Uterus (tissue), 4 donors: ENCODE results near the gene DENND6A. TPM values are rescaled to one million over a fixed set of nuclear protein-coding genes. Genes with fewer than 3 reads are reported as not detected.

Experiments used
- DNase-seq, 2 donors: peaks; one replicate each; pipeline ENCODE4 v3.0.0-alpha.2; 2019 to 2020
- H3K27ac ChIP-seq, 2 donors: fragments of 200-600 bp; sonication (generic); 1 replicate in 1 of 2; 2 replicates in 1 of 2; pipeline ENCODE4 v1.5.1; 2016 to 2018
- H3K27me3 ChIP-seq, 2 donors: fragments of 200-600 bp; sonication (generic); one replicate each; pipeline ENCODE4 v1.5.1; 2018 to 2019; ENCODE audit warnings: control low read depth in 1 of 2
- H3K36me3 ChIP-seq, 2 donors: fragments of 200-600 bp; sonication (generic); one replicate each; pipeline ENCODE4 v1.5.1; 2019; ENCODE audit warnings: control low read depth in 1 of 2
- H3K4me1 ChIP-seq, 2 donors: fragments of 200-600 bp; sonication (generic); one replicate each; pipeline ENCODE4 v1.5.1; 2018 to 2019; ENCODE audit warnings: control low read depth in 1 of 2
- H3K4me3 ChIP-seq, 2 donors: fragments of 200-600 bp; sonication (generic); 1 replicate in 1 of 2; 2 replicates in 1 of 2; pipeline ENCODE4 v1.5.1; 2018 to 2019; ENCODE audit warnings: mild to moderate bottlenecking in 1 of 2
- H3K9me3 ChIP-seq, 2 donors: fragments of 200-600 bp; sonication (generic); one replicate each; pipeline ENCODE4 v1.5.1; 2019; ENCODE audit warnings: control low read depth in 1 of 2
- CTCF ChIP-seq, 4 experiments: fragments of 200-600 bp in 2 of 4; fragments of 450-650 bp in 2 of 4; sonication (generic) in 2 of 4; IDR thresholded peaks; one replicate each; pipeline ENCODE4 v1.5.1; 2016 to 2019; ENCODE audit warnings: antibody characterized with exemption in 4 of 4, mild to moderate bottlenecking in 2 of 4, moderate library complexity in 1 of 4
- POLR2A ChIP-seq, 2 donors: fragments of 450-650 bp; IDR thresholded peaks; one replicate each; pipeline ENCODE4 v1.6.1; 2016; ENCODE audit warnings: antibody characterized with exemption in 2 of 2, mild to moderate bottlenecking in 1 of 2, moderate library complexity in 1 of 2
- intact Hi-C: fragments of 100-400 bp; cut with DNase I; formaldehyde crosslinking; loops from one replicate; pipeline ENCODE4 v1.15.1; 2023; ENCODE audit warnings: low total_unique reads
- total RNA-seq, 4 donors: library from RNA; depleted of rRNA in 3 of 4; stranded (reverse); fragments of >200 nt in 3 of 4; gene quantifications; one replicate each; pipeline versions ENCODE4 v1.1.0 to v1.2.4, GENCODE V29; 2014 to 2023
- donor health status: DM: yes; HTN: yes; CAD: no.

Gene DENND6A
- total RNA-seq, 4 donors from 2014 or later: 11.5 to 65.8 (median 40.4) TPM

DNA sequence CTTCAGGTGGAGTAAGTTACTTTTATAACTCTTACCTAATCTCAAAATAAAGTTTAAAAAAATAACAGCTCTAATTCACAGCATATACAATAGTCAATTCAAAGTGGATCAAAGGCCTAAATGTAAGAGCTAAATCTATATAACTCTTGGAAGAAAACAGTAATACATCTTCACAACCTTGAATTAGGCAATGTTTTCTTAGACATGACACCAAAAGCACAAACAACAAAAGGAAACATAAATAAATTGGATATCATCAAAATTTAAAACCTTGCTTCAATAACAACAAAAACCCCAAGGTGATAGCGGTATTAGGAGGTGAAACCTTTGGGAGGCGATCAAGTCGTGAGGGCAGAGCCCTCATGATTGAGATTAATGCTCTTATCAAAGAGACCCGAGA lies 12.8 kb downstream of the DENND6A start:
- Histone ChIP-seq H3K9me3 (no peaks in the 10 kb centered on the region), H3K4me1 (no peaks in the 10 kb centered on the region), H3K36me3 (no peaks in the 10 kb centered on the region), H3K27me3 (no peaks in the 10 kb centered on the region), H3K27ac (no peak overlapping the region), H3K4me3 (no peak overlapping the region)
- TF ChIP-seq POLR2A (IDR thresholded peaks at IDR 0.05) (no peak), CTCF (IDR thresholded peaks at IDR 0.05) (no peak)
- DNase-seq: no peak
- intact Hi-C loops: no loop called here

GRCh38 chr3:57675530-57675929 lies 17.3 kb downstream of the DENND6A start:
- TF ChIP-seq POLR2A (IDR thresholded peaks at IDR 0.05): no peak
- TF ChIP-seq CTCF (IDR thresholded peaks at IDR 0.05): no peak
- Histone ChIP-seq H3K27ac (no peak overlapping the region), H3K4me1 (no peaks in the 10 kb centered on the region), H3K4me3 (no peak overlapping the region), H3K36me3 (no peaks in the 10 kb centered on the region), H3K9me3 (no peaks in the 10 kb centered on the region), H3K27me3 (no peaks in the 10 kb centered on the region)
- intact Hi-C loops: no loop called here
- DNase-seq: no peak

DNA sequence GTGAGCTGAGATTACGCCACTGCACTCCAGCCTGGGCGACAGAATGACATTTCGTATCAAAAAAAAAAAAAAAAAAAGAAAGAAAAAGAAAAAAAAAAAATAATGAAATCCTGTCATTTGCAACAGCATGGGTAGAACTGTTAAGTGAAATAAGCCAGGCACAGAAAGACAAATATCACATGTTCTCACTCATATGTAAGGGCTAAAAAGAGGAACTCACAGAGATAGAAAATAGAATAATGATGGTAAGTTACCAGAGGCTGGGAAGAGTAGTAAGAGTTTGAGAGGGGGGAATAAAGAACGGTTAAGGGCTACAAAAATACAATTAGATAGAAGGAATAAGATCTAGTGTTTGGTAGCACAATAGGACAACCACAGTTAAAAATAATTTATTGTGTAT lies 19.7 kb downstream of the DENND6A start:
- Histone ChIP-seq H3K4me1 (no peaks in the 10 kb centered on the region), H3K4me3 (no peak overlapping the region), H3K27ac (no peak overlapping the region), H3K36me3 (no peaks in the 10 kb centered on the region), H3K9me3 (no peaks in the 10 kb centered on the region), H3K27me3 (no peaks in the 10 kb centered on the region)
- DNase-seq: no peak
- intact Hi-C loops: no loop called here
- TF ChIP-seq CTCF (IDR thresholded peaks at IDR 0.05): no peak
- no peak for TF ChIP-seq POLR2A (IDR thresholded peaks at IDR 0.05)

DNA sequence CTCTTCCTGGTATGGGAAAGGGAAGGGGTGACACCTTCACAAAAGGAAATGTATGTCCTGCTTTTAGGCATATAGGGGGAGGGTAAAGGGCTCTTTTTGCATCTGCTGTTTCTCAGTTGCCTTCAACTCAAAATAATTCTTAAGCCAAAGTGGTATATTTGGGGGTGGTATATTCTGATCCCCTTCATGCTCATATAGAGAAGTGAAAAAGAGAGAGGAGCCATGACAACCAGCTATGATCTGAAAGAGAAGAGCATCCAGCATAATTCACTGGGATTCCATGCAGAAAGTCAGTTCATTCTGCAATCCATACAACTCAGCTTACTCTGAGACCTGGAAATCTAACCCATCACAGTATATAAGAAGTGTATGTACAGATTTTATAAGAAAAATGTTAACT lies 22.3 kb downstream of the DENND6A start:
- Histone ChIP-seq H3K9me3 (no peaks in the 10 kb centered on the region), H3K27ac (no peak overlapping the region), H3K4me3 (no peak overlapping the region), H3K4me1 (no peaks in the 10 kb centered on the region), H3K27me3 (no peaks in the 10 kb centered on the region), H3K36me3 (no peaks in the 10 kb centered on the region)
- intact Hi-C loops: no loop called here
- TF ChIP-seq POLR2A (IDR thresholded peaks at IDR 0.05) (no peak), CTCF (IDR thresholded peaks at IDR 0.05) (no peak)
- DNase-seq: no peak

- no peak for TF ChIP-seq CTCF (IDR thresholded peaks at IDR 0.05)
- TF ChIP-seq POLR2A (IDR thresholded peaks at IDR 0.05): no peak
- H3K36me3 ChIP-seq: no peaks in the 10 kb centered on the region
- intact Hi-C loops: no loop called here
- DNase-seq: no peak
- no peak overlapping the region for H3K27ac ChIP-seq
- H3K4me3 ChIP-seq: no peak overlapping the region
- no peaks in the 10 kb centered on the region for H3K9me3 ChIP-seq
- no peaks in the 10 kb centered on the region for H3K27me3 ChIP-seq
- no peaks in the 10 kb centered on the region for H3K4me1 ChIP-seq
Observed at GRCh38 chr3:57661404-57661803, 31.5 kb downstream of the DENND6A start.
